Fibroblast of the aortic adventitia (primary cell): Measurements from ENCODE around the gene OBSCN. TPM values are rescaled to one million over a fixed set of nuclear protein-coding genes. Genes with fewer than 3 reads are reported as not detected.

Source experiments
- DNase-seq: peaks from one replicate; pipeline ENCODE4 v3.0.0-alpha.2; 2010; ENCODE audit warnings: low read depth
- H3K4me3 ChIP-seq: 2 replicates; pipeline ENCODE4 v1.5.1; 2011; ENCODE audit warnings: low read depth, mild to moderate bottlenecking, control low read depth, low read length, moderate library complexity
- total RNA-seq: library from RNA; depleted of rRNA; stranded (reverse); fragments of >200 nt; gene quantifications from 2 replicates; pipeline ENCODE4 v1.2.3, GENCODE V29; 2012; ENCODE audit warnings: low replicate concordance
- TF ChIP-seq, protein P1 (sequence below): IDR thresholded peaks from 2 replicates; pipeline ENCODE4 v1.5.1; 2011; ENCODE audit warnings: mild to moderate bottlenecking, low read length, control low read depth, inconsistent platforms; ENCODE audit not compliant: insufficient read depth

OBSCN gene
- total RNA-seq, 1 donor = 0.99 TPM

- TF ChIP-seq, protein P1, sequence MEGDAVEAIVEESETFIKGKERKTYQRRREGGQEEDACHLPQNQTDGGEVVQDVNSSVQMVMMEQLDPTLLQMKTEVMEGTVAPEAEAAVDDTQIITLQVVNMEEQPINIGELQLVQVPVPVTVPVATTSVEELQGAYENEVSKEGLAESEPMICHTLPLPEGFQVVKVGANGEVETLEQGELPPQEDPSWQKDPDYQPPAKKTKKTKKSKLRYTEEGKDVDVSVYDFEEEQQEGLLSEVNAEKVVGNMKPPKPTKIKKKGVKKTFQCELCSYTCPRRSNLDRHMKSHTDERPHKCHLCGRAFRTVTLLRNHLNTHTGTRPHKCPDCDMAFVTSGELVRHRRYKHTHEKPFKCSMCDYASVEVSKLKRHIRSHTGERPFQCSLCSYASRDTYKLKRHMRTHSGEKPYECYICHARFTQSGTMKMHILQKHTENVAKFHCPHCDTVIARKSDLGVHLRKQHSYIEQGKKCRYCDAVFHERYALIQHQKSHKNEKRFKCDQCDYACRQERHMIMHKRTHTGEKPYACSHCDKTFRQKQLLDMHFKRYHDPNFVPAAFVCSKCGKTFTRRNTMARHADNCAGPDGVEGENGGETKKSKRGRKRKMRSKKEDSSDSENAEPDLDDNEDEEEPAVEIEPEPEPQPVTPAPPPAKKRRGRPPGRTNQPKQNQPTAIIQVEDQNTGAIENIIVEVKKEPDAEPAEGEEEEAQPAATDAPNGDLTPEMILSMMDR = no peak
Observed at GRCh38 chr1:228312136-228312764, 104.4 kb downstream of the OBSCN start.

GRCh38 chr1:228313536-228314277 is 105.9 kb downstream of the OBSCN start:
- TF ChIP-seq, protein P1 = no peak
- no peak overlapping the region for H3K4me3 ChIP-seq
- no peak for DNase-seq

More at GRCh38 chr1:228312136-228312764, 104.4 kb downstream of the OBSCN start:
- DNase-seq = no peak
- no peak overlapping the region for H3K4me3 ChIP-seq

DNA sequence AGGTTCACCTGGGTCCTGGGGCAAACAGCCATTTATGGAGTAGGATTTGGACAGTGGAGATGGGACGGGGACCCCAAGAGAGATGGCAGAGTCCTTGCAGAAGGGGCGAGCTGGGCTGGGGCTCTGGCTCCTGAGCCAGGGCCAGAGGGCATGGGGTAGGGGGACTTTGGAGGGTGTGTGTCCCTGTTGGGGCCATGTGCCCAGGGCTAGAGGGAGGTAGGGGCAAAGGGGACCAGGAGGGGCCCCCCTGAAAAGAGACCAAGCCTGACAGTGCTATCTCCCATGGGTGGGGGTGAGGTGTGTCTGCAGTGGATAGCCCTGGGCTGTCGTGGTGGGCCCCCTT is 106.4 kb downstream of the OBSCN start:
- TF ChIP-seq, protein P1 = no peak
- DNase-seq = no peak
- H3K4me3 ChIP-seq = no peak overlapping the region

DNA sequence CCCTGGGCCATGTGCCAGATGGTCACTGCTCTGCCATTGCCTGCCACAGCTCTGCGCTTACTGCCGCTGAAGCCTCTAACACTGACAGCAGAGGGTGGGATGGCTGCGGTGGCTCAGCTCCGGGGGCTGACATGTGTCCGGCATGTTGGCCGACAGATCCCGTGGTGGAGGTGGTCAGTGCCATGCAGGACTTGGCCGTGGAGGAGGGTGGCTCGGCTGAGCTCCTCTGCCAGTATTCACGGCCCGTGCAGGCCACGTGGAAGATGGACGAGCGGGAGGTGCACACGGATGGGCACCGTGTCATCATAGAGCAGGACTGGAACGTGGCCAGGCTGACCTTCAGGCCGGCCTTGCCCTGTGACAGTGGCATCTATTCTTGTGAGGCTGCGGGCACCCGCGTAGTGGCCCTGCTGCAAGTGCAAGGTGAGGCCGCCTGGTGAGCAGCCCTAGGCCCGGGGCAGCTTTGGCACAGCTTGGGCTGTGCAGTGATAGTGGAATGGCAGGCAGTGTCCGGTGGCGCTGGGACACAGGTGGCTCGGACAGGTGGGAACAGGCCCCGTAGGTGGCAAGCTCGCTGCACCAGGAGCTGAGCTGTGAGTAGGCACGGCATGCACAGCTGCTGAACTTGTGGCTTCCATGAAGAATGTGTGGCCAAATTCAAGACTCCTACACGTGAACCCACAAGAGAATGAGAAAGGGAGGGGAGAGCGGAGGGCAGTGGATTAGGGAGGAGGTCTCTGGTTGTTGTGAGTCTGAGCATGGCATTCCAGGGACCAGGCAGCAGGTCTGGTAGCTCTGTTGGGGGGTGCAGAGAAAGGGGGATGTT is 107.0 kb downstream of the OBSCN start:
- DNase-seq = no peak
- no peak overlapping the region for H3K4me3 ChIP-seq
- TF ChIP-seq, protein P1 = no peak

GRCh38 chr1:228315484-228315944 is 107.7 kb downstream of the OBSCN start:
- H3K4me3 ChIP-seq = no peak overlapping the region
- DNase-seq = no peak
- TF ChIP-seq, protein P1 = no peak

DNA sequence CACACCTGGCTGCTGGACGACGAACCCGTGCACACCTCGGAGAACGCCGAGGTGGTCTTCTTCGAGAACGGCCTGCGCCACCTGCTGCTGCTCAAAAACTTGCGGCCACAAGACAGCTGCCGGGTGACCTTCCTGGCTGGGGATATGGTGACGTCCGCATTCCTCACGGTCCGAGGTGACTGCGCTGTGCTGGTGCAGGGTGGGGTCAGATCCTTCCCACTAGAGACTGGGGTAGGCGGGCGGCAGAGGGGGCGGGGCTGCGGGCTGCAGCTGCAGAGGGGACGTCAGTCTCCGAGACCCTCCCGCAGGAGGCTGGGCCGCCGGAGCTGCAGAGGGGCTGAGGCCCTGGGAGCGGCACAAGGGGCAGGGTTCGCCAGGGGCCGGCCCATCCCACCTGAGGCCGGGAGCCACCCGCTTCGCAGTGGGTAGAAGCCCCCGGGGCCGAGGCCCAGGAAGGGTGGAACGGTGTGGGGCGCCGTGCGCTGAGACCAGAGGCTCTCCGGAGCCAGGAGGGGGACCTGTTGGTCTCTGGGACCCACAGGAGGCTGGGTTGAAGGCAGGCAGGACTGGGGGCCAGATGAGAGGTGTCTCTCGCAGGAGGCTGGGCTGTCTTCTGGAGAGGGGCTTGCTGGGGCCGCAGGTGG is 108.2 kb downstream of the OBSCN start:
- no peak for DNase-seq
- TF ChIP-seq, protein P1 = no peak
- no peak overlapping the region for H3K4me3 ChIP-seq
